ENCODE measurements around the gene TRPM8.

Gene TRPM8

DNA sequence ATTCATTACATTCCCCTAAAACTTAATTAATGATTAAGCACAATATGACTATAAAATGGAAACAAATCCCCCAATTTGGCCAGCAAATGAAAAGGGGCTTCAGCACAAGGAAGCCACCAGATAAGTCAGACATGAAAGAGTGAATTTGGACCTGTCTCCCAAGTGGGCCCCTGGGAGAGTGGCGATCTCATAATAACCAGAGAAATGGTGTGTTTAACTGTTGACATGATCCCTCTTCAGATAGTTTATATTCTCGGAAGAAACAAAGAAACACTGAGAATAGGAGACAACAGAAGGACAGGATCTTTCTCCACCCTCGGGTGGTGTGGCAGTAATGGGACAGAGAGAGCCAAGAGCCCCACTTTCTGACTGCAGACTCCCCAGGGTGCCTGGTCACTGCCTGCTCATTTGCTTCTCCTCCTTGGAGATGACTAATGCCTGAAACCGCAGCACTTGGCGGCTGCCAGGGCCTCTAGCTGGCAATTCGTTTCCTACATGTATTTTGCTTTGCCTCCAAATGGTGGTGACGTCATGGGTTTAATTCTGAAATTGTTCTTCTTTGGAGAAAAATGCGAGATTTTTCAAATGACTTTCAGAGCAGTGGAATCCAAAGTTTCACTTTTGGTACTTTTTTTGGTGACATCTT is 86.9 kb downstream of the TRPM8 start:
- peak; percentile 39 for DNase-seq

DNA sequence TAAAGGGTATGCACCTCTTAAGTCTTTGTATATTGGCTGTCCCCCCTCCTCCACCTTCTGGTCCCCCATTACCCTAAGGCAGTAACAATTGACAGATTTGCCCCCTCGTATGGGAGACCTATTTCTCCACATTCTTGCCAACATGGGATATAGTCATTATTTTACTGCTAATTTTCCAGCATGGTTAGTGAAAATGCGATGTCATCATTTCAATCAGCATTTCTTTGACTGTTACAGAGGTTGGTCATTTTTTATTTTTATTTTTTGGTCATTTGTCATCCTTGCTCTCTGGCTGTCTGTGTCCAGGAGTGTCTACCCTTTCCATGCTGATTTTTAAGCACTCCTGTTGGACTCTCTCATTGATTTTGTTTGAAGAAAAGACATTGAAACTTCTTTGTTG is 88.0 kb downstream of the TRPM8 start:
- no peak for DNase-seq

DNA sequence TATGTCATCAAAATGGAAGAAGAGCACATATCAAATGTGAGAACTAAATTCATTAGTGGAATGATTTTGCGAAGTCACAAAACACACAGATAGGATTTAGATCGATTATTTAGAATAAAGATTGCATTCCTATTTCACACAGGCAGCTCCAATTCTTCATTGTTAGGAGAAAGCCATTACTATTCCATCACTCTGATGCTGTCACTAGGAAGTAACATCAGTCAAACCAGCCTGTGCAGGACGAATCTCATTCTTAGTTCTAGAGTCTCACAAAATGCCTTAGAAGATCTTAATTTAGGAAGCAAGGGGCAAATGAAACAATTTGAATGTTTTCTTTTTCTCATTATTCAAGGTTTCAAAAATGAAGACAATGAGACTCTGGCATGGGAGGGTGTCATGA is 89.3 kb downstream of the TRPM8 start:
- DNase-seq = no peak

DNA sequence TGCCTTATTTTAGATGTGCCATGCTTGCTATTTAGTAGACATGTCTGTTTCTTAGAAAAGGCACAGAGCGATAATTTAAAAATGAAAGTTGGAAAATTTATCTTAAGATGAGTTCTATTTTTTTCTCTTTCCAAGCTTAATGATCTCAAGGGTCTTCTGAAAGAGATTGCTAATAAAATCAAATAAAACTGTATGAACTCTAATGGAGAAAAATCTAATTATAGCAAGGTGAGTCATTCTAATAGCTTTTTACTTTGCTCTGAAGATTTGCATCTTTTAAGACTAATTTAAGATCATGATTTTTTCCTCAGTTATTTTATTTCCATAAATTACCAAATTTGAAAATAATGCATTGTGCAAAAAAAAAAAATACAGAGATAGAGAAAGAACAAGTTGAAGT is 97.3 kb downstream of the TRPM8 start:
- DNase-seq = no peak

DNA sequence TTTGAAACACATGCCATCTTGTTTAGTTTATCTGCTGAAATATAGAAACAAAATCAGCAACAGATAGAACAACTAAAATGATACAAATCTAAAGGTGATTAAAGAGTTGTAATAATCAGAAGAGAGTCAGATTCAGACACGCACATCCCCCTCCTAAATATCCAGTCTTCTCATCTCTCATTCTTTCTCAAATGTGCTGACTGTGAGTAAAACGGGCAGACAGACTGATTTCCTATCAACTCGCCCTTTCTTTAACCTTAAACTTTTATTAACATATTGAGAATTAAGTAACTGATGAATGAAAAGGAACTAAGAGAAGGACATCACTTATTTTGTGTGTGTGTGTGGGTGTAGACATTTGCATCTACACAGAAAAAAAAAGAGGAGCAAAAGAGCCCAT is 98.7 kb downstream of the TRPM8 start:
- no peak for DNase-seq

DNA sequence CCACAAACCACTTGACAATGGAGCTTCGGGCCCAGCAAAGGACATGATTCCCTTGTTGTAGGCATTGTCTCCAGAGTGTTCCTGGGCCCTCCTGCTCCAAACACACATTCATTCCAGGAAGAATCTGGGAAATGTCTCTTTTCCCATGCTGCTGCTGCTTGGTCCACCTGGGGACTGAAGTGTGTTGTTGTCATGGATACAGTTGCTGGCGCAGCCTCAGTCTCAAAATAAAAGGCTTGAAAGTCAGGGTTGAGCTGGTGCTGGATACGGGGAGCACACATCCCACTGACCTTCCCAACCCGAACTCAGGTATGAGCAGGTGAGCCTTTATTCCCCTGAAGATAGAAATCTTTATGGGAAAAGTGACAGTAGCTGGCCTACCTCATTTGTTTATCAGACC is 102.7 kb downstream of the TRPM8 start:
- no peak for DNase-seq

DNA sequence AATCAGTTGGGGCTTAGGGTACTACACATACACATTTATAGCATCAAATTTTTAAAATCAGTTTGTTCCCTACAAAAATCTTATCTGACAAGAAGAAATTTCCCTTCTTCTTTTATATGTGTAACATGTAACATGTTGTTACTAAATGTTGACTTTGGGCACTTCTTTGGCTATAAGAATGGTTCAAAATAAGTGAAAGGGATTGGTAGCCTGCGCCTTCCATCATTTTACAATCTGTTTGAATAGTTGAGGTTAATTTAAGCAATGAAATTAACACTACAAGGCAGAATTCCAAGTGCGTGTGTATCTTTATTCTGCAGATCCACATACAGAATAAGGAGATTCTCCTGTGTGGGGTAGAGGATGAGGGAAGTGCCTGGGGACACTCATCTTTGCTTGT is 103.2 kb downstream of the TRPM8 start:
- DNase-seq = no peak

DNA sequence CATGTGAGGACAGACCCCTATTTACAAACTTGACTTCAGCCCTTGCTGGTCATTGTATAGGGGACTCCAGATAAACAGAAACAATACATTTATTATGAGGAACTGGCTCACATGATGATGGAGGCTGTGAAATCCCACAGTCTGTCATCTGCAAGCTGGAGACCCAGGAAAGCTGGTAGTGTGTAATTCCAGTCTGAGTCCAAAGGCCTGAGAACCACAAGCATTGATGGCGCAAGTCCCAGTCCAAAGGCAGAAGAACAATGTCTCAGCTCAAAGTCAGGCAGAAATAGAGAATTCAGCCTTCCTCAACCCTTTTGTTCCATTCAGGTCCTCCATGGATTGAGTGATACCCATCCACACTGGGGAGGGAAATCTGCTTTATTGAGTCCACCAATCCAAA is 105.3 kb downstream of the TRPM8 start:
- no peak for DNase-seq

DNA sequence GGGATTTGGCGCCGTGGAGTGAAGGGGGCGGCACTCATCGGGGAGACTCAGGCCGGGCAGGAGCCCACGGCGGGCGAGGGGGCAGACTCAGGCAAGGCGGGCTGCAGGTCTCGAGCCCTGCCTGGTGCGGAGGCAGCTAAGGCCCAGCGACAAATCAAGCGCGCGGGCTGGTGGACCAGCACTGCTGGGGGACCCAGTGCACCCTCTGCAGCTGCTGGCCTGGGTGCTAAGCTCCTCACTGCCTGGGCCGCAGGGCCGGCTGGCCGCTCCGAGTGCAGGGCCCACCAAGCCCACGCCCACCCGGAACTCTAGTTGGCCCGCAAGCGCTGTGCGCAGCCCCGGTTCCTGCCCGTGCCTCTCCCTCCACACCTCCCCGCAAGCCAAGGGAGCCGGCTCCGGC is 107.1 kb downstream of the TRPM8 start:
- no peak for DNase-seq

DNA sequence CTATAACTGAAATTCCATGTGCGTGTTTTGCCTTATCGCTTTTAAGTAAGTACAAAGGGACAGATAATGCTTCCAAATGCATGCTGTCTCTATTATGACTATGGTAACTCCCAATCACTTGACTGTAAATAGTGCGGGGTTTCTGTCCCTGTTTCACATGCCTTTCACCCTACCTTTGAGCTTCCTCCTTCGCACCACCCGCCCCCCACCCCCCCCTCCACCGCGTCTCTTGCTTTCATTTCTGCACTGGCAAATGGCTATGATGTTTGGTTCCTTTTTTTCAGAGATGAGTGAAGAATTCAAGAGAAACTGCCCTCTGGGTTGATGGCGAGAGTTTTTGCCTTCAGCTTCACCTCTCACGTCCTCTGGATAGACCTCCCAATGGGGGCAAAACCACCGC is 108.3 kb downstream of the TRPM8 start:
- peak; percentile 58 for DNase-seq

DNA sequence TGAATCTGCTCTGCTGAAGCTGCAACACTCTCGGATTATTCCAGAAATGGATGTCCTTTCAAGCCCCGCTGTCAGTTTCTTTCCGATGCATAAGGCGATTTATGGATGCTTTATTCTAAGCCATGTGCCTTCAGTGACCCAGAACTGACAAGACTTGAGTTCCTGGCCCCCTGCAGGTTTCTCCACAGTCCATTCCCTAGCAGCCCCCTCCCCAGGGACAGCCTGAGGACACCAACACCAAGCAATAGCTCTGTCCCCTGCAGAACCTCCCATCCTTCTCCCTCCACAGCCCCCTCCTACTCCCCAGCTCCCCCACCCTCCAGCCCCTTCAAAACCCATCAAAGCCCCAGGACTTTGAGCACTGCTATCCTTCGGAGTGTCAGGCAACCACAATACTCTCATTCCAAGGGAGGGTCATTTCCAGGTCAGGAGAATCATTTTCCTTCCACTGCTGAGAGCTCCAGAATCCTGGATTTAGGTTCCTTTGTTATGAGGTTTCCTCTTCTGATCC is 108.8 kb downstream of the TRPM8 start:
- DNase-seq = no peak

DNA sequence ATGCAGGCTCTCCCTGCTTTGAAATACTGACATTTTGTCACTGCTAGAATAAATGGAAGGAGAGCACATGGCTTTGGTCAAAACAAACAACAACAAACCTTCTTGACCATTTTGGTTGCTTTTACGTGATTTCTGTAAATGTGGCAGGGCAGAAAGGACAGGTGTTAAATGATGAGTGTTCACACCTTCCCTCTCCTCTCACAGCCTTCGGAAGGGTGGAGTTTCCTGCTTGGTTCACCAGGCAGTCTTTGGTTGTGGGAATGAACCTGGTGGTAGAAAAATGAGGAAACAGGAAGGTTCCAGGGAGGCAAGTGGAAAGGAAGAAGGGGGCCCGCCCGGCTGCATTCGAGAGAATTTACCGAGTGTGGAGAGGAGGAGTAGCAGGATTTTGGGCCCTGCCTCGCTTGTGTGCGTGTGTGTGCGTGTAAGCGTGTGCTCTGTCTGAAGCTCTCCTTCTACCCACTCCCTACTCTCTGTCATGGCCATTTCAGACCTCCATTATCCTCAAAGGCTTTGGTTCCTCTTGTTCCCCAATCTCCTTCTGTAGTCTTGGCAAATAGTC is 109.6 kb downstream of the TRPM8 start:
- DNase-seq = peak; percentile 11

DNA sequence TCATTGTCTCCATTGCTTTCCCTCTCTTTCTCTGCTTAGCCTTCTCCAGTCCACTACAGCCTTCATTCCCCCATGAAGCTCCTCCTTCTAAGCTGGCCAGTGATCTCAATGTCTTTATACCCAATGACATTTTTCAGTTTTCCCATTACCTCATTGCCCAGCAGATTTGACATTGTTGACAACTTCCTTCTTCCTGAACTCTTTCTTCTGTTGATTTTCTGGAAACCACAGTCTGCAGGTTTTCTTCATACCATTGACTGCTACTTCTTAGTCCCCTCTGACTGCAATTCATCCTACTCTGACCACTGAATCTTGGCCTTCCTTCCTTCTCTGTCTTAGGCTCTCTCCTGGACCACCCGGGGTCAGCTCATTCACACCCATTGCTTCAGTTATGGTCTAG is 110.5 kb downstream of the TRPM8 start:
- no peak for DNase-seq

DNA sequence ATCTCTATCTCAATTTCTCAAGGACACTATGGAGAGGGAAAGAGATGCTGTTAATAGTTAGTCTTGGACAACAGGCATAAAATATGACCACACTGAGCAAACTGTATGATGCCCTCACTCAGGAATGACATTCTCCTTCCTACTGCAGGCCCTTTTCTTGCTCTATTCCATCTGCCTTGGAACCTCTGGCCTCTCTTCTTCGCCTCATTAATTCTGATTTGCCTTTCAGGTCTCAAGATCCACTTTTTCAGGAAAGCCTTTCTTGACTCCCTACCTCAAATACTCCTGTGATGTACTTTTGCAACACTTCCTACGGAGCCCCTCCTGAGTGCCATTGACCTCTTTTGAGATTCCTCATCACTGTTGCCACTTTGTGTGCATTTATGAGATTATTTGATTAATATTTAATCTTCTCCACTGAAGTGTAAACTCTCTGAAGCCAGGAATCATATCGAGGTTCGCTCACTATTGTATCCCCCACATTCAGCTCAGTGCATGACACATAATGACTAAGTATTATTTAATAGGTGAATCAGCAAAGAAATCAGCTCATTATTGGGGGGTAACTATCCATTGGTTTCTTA is 112.1 kb downstream of the TRPM8 start:
- DNase-seq = no peak

DNA sequence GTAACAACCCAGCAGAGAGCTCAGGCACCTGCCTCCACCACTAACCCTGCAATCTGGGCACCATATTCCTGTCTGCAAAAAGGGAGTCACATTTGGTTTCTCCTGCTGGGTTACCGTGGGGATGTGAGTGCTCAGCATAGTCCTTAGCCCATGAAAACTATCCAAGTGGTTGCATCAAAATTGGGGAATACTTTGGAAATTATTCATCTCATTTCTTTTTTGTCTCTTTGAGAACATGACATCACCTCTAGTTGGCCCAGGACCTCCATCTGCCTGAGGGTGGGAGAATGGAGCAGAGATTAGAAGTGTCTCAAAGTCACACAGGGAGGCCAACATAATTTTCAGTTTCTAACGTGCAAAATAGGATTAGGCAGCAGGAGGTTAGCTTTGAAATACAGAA is 114.0 kb downstream of the TRPM8 start:
- DNase-seq = no peak

DNA sequence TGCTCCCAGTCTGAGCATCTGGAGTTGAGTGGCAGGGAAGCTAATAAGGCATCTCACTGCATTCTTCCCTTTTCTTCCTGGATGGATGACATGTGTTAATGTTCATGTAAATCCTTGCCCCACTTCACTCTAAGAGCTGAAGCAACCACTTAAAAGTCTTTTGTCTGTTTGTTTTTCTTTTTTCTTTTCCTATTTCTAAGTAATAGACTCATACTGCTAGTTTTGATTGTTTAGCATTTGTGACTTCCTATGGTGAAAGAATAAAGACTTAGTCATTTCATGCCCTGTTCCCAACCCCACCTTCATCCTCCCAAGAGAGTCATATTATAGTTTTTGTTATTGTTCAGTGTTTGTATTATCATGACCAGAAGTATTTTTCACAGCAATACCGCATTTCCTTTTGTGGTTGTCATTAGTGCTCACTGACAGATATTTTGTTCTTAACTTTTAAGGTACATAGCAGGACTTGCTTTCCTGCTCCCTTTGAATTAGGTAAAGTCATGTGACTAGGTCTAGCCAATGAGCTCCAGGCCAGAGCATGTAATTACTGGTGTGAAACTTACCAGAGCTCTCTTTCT is 115.2 kb downstream of the TRPM8 start:
- peak; percentile 36 for DNase-seq

DNA sequence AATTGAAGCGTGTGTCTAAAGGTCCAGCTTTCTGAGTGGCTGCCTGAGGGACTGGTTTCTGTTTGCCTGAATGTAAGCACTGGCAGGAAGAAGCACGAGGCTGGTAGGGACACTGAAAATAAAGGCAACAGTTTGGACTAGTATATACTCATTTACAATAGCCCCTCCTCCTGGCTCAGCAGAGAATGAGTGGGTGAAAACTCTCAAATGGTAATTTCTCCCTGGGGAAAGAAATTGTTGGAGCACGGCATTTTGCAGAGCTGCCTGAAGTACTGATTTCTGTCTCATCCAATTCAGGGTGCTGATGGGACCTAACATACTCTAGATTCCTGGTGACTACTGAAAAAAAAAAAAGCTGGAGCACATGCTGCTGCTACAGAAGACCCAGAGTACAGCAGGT is 116.0 kb downstream of the TRPM8 start:
- no peak for DNase-seq

DNA sequence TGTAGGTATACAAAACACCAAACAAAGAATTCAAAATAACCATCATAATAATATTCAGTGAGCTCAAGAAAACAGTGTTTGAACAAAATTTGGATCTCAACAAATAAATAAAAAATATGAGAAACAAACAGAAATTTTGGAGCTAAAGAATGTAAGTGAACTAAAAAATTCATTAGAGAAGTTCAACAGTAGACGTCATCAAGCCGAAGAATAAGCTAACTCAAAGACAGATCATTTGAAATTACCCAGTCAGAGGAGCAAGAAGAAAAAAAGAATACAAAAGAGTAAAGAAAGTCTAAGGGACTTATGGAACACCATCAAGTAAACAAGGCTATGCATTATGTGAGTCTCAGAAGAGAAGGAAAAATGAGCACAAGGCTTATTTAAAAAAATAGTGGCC is 116.7 kb downstream of the TRPM8 start:
- DNase-seq = no peak

DNA sequence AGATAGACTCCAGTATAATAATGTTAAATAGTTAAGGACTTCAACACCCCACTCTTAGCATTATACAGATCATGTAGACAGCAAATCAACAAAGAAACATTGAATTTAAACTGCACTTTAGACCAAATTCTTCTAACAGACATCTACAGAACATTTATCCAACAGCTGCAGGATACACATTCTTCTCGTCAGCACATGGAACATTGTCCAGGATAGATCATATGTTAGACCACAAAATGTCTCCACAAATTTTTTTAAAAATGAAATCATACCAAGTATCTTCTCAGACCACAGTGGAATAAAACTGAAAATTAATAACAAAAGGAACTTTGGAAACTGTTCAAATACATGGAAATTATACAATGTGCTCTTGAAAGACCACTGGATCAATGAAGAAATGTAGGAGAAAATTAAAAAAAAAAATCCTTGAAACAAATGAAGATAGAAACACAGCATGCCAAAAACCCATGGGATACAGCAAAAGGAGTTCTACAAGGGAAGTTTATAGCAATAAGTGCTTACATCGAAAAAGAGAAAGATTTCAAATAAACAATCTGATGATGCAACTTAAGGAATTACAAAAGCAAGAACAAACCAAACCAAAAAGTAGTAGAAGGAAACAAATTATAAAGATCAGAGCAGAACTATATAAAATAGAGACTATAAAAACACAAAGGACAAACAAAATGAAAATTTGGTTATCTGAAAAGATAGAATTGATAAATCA is 121.1 kb downstream of the TRPM8 start:
- no peak for DNase-seq

DNA sequence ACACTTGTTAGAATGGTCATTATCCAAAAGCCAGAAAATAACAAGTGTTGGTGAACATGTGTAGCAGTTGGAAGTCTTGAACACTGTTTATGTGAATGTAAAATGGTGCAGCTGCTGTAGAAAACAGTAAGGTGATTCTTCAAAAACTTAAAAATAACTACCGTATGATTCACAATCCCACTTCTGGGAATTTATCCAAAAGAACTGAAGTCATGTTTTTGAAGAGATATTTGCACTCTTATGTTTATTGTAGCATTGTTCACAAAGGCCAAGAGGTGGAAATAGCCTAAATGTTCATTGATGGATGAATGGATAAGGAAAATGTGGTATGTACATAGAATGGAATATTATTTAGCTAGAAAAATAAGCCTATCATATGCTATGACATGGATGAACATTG is 127.0 kb downstream of the TRPM8 start:
- no peak for DNase-seq

DNA sequence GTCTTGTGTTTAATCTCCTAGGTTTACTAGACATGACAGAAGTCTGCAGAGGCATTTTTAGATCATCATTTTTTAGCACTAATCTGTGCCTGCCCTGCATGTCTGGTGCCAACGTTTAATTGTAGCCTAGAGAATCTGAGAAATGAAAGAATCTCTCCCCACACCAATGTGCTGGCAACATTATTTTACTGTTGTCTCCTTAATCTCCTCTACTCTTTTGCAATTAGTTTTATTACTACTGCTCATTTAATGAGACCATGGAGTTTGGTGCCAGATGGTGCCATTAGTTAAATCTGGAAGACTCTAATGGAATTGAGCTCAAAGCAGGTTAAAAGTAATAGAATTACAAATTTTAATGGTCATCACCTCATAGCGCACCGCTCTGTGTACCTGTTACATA is 129.3 kb downstream of the TRPM8 start:
- DNase-seq = no peak

DNA sequence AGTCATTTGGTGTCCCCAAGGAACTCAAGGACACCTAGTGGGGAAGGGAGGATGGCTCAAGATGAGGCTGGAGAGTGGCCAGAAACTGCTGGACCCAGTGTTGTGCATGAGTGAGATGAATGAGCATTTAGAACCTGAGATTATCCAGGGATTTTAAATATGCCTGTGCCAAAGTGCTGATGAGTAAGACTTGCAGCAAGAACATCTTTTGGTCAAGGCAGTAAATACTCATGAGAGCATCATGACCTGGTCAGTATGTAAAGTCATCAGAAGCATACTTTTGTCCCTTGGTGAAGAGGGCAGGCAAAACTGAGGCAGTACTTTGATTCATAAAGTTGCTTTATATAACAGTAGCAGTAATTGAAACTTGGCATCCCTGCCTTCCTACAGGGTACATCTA is 130.2 kb downstream of the TRPM8 start:
- DNase-seq = no peak

DNA sequence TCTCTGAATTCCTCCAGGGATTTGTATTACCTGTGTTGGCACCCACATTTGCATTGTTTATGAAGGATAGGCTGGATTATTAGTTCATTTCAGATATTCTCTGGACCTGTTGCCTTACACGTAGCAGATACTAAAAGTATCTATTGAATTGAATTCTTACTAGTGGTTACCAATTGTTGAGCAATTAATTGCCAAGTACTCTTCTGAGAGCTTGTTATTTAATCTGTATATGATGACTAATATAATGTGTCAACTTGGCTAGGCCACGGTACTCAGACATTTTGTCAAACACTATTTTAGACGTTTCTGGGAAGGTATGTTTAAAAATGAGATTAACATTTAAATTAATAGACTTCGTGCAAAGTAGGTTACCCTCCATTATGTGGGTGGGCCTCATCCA is 130.9 kb downstream of the TRPM8 start:
- no peak for DNase-seq
